HG02938 (cell line): ENCODE data around the gene SKAP1.

Experiments used
- ATAC-seq: cut with Tn5 transposase; IDR thresholded peaks from one replicate; pipeline ENCODE4 v1.9.1; 2021; ENCODE audit warnings: mild to moderate bottlenecking, moderate library complexity; ENCODE audit not compliant: unreplicated experiment

SKAP1 gene

GRCh38 chr17:48429638-48430586, at the start of gene SKAP1:
SKAP1 (minus strand) TSS chr17:48430214.
- no peak for ATAC-seq

GRCh38 chr17:48479014-48479402, 49.0 kb upstream of the SKAP1 start:
- ATAC-seq, result no peak

DNA sequence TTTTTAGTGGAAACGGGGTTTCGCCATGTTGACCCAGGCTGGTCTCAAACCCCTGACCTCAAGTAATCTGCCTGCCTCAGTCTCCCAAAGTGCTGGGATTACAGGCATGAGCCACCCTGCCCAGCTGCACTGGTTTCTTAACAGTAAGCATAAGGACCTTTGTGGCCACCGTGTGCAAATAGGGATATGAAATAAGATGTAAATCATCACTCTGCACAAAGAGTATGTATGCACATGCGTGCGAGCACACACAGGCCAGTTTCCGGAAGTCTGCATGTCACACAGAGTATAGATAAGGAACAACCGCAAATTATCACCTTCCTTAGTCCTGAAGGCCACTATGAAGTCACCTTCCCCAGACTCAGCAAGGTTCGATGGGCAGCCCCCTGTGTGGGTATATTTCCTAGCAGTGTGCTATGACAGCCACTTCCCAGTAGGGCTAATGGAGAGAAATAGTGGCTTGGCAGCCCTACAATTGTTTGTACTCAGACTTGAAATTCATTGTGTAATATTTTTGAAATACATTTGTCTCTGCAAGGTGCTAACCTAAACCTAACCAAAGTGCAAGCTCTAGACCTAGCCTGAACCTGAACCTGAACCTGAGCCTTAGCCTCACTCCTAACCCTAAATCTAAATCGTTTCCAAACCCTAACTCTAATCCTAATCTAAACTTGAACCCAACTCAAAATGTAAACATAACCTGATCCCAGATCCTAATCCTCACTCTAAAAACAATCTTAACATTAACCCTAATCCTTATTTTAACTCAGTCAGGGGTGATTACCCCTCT, 48.4 kb upstream of the SKAP1 start:
- peak; percentile 94 for ATAC-seq

DNA sequence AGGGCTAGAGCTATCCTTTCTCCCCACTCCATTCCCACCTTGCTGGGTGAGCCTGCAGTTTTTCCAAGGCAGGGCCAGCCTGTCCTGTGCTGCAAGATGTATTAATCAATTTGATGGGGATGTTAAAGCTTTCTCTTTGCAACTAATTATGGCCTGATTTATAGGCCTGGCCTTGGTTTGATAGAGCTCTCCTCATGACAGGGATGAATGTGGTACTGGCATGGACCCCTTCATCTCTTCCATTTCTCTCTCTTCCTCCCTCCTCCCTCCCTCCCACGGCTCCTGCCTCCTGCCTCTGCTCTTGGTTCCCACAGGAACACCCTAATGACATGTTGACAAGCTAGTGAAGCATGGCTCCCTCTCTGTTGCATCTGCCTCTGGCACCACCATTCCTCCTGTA, 47.2 kb upstream of the SKAP1 start:
- no peak for ATAC-seq

- no peak for ATAC-seq
Observed at GRCh38 chr17:48472411-48473281, 42.6 kb upstream of the SKAP1 start.

DNA sequence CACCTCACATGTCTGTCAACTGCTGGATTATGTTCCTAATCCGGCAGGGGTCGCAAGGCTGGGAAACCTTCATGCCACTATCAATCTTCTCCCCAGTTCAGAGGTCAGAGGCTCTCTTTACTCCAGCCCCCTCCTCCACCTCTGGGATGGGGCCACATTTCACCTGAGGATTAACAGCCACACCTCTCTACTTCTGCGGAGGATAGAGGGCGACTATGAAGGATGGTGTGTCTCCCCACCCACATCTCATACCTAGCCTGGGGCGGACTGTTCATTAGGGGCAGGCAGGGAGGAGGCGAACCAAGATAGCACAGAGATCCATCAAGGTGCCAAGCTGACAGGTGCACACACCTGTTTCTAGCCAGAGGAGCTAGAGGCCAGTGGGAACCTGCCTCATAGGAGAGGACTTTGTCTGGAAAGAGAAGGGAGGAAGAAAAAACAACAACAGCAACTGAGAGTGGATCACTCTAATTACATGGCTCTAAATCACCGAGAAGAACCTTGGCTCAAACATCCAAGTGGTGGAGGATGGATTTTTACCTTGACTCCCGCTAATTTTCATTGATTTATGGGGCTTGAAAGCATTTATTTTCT, 41.9 kb upstream of the SKAP1 start:
- ATAC-seq, result no peak

DNA sequence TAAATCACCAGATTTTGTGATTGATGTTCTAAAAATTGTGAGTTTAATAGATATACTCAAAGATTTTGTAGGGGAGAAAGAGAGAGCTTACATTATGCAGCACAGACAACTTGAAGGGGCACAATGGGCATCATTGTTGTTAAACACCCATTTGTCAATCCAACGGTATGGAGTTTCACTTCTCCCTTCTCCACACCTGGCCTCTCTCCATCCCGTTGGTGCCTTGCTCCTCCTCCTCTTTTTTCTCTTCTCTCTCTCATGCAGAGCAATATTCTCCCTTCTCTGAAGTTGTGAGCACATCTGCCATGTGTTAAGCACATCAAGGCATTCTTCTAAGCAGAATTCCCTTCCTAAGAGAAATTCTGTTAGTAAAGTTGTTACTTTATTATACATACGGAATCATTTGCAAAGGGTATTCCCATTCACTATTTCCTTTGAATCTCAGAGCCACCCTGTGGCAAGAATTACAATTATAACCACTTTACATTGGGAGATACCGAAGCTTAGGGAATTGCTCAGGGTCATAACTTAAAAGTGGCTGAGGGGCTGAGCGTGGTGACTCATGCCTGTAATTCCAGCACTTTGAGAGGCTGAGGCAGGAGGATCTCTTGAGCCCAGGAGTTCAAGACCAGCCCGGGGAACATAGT, 40.5 kb upstream of the SKAP1 start:
- ATAC-seq, result no peak

- ATAC-seq, result no peak
Observed at GRCh38 chr17:48469227-48469626, 39.2 kb upstream of the SKAP1 start.

GRCh38 chr17:48468299-48468698, 38.3 kb upstream of the SKAP1 start:
- no peak for ATAC-seq

DNA sequence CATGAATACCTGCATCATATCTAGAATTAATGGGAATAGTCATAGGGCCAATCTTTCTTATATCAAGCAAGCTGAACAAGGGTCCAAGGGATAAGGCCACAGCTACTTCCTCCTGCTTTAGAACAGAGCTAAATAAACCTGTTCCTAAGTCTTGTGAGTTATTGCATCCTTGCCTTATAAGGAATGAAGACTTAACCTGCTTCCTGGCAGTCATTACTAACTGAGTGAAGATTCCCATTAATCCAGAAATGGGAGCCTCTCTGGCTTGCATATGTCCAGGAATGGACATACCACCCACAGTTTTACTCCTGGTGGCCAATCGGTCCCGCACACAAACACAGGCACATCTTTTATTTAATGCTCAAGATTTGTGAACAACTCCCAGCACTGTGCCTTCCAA, 35.9 kb upstream of the SKAP1 start:
- ATAC-seq, result no peak

- no peak for ATAC-seq
Observed at GRCh38 chr17:48463526-48463925, 33.5 kb upstream of the SKAP1 start.

DNA sequence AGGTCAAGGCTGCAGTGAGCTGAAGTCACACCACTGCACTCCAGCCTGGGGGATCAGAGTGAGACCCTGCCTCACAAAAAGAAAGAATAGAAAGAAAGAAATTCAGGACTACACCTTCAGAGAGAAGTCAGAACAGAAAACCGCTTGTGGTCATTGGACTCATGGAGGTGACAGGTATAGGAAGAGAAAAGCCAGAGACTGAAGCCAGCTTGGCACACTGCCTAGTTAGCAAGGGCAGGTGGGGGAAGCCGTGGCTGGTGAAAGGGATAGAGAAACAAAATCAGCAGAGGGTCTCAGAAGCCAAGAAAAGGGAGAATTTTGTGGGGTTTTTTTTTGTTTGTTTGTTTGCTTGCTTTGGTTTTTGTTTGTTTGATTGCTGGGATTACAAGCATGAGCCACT, 32.9 kb upstream of the SKAP1 start:
- ATAC-seq, result no peak

GRCh38 chr17:48460052-48460451, 30.0 kb upstream of the SKAP1 start:
- ATAC-seq, result no peak

GRCh38 chr17:48459070-48459844, 29.2 kb upstream of the SKAP1 start:
- ATAC-seq, result no peak

DNA sequence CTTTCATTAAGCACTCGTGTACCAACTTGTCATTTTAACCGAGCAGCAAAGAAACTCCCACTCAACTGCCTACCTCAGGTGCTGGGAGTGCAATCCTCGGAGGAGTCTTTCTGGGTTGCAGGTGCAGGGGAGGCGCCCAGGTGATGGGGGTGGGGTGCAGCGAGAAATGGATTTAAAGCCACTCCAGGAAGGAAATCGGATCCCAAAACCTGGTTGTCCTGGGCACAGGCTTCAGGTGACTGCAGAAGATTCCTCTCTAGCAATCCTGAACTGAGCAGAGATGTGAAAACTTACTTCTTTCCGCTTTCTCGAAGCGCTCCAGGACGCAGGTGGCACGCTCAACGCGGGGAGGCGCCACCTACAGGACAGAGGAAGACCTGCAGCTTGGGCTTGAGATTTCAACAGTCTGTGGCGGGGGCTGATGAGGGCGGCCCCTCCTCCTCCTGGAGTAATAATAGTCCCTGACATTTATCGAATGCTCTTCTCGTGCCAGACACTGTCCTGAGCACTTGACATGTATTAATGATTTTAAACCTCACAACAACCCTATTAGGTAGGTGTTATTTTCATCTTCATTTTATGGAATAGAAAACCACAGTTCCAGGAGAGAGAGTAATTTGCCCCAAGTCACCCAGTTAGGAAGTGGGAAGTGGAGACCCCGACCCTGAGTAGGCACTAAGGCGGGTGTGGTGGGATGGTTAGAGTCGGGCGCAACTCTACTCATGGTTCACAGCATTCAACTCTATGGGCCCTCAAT, 27.2 kb upstream of the SKAP1 start:
- no peak for ATAC-seq

DNA sequence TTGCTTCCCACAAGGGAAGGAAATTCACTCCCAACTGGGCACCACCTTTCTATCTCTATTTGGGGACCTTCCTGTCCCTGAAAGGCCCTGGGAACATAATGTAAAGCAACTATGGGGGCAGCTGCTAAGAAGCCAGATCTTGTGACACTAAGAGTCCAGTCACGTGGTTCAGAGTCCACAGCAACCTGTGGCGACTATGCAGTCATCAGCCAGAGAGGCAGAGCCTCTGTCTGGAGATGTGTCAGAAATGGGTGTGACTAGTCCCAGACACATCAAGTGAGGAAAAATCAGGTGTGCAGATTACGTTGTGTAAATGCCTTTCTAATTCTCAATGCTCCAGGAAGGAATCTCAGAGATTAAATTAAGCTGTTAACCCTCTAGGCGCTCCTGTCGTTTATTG, 26.6 kb upstream of the SKAP1 start:
- ATAC-seq, result no peak

DNA sequence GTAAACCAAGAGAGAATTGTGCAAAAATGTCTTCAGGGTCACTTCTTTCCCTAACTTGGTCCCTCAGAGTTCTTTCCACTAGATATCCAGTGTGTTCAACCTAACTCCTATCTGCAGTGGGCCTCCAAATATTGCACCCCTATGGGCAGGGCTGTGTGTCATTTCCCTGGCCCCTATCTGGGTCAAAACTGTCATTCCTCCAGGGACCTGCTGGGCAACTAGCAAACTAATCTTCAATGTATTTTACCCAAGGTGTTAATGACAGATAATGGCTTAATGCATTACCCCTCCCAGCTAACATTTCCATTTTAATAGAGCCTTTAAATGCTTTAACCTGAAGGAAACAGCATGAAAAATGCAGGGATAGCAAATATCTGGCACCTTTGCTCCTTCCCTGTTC, 25.8 kb upstream of the SKAP1 start:
- ATAC-seq, result no peak

DNA sequence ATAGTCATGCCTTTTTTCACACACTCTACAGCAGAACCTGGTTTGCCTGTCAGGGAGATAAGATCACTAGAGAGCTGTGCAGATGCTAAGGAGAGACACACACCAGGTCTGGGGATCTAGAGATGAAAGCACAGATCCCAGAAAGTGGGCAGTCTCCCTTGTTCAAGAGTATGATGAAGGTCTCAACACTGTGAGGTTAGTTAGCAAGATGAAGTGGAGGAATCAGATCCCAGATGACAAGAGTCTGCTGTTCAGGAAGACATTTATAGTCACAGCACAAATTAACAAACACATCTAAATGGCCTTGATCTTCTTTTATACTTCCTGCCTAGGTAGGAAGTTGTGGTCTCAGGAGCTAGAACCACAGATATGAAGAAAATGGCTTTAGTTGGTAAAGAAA, 23.4 kb upstream of the SKAP1 start:
- no peak for ATAC-seq

GRCh38 chr17:48451489-48451888, 21.5 kb upstream of the SKAP1 start:
- no peak for ATAC-seq
